ENCODE measurements around the gene CIART.
"Not testable (repeated sequence)": the region's sequence is repeated elsewhere in the genome, so short reads cannot be mapped to it uniquely, and the experiment has no call there.

The CIART gene

GRCh38 chr1:150281758-150282557 lies at the start of gene CIART:
Gene CIART, plus strand, starts transcription at chr1:150282554. Its CDS starts 714 bp downstream, at chr1:150283268.
- peak; percentile 99 for DNase-seq (ENCODE audit: low read depth, low spot score)
- H3K4me3 ChIP-seq (ENCODE audit: low read depth, low read length), result peak within 1 kb of the TSS; percentile 70
- in situ Hi-C loops (cut with HindIII; ENCODE audit: low sequenced_read_pairs), result no loop called here
- TF ChIP-seq CTCF (IDR thresholded peaks at IDR 0.05; ENCODE audit: low read depth, low read length), result no peak

- H3K4me3 ChIP-seq (ENCODE audit: low read depth, low read length); DNase-seq (ENCODE audit: low read depth, low spot score); in situ Hi-C loops (cut with HindIII; ENCODE audit: low sequenced_read_pairs): not testable (repeated sequence)
Measured at GRCh38 chr1:150232921-150233320, 49.4 kb upstream of the CIART start.

GRCh38 chr1:150233359-150234308 lies 48.7 kb upstream of the CIART start:
- DNase-seq (ENCODE audit: low read depth, low spot score), result peak; percentile 22
- in situ Hi-C loops (cut with HindIII; ENCODE audit: low sequenced_read_pairs), result no loop called here
- H3K4me3 ChIP-seq (ENCODE audit: low read depth, low read length), result peak overlapping the region; percentile 74
- TF ChIP-seq CTCF (IDR thresholded peaks at IDR 0.05; ENCODE audit: low read depth, low read length), result no peak

- in situ Hi-C loops (cut with HindIII; ENCODE audit: low sequenced_read_pairs), result no loop called here
- peak overlapping the region; percentile 74 for H3K4me3 ChIP-seq (ENCODE audit: low read depth, low read length)
- no peak for DNase-seq (ENCODE audit: low read depth, low spot score)
- no peak for TF ChIP-seq CTCF (IDR thresholded peaks at IDR 0.05; ENCODE audit: low read depth, low read length)
Measured at GRCh38 chr1:150234309-150234565, 48.1 kb upstream of the CIART start.

GRCh38 chr1:150234566-150235293 lies 47.6 kb upstream of the CIART start:
- no peak for TF ChIP-seq CTCF (IDR thresholded peaks at IDR 0.05; ENCODE audit: low read depth, low read length)
- peak overlapping the region; percentile 74 for H3K4me3 ChIP-seq (ENCODE audit: low read depth, low read length)
- in situ Hi-C loops (cut with HindIII; ENCODE audit: low sequenced_read_pairs), result no loop called here
- peak; percentile 76 for DNase-seq (ENCODE audit: low read depth, low spot score)

- TF ChIP-seq CTCF (IDR thresholded peaks at IDR 0.05; ENCODE audit: low read depth, low read length), result no peak
- in situ Hi-C loops (cut with HindIII; ENCODE audit: low sequenced_read_pairs), result no loop called here
- peak overlapping the region; percentile 74 for H3K4me3 ChIP-seq (ENCODE audit: low read depth, low read length)
- peak; percentile 12 for DNase-seq (ENCODE audit: low read depth, low spot score)
Measured at GRCh38 chr1:150235294-150235851, 47.0 kb upstream of the CIART start.

Measured in astrocyte of the spinal cord (primary cell).